A549 (cell line): ENCODE data around the gene PIEZO2. TPM values are rescaled to one million over a fixed set of nuclear protein-coding genes. Genes with fewer than 3 reads are reported as not detected.
A peak's percentile ranks its signal among the peaks of the same experiment; 100 is the strongest.

Experiments used
- ATAC-seq, 2 experiments: fragments of 200-7000 bp in 1 of 2; fragments of >200 bp in 1 of 2; cut with Nextera tagmentation in 1 of 2; cut with Tn5 transposase in 1 of 2; 3 replicates each; pipeline versions ENCODE4 v1.8.0 to v1.9.1; 2018 to 2020; ENCODE audit warnings: mild to moderate bottlenecking in 1 of 2, moderate library complexity in 1 of 2
- CTCF ChIA-PET: fragments of 300-600 bp; sonication (Branson Sonifier 250); formaldehyde crosslinking; extraction: SDS; loops from one replicate; lab custom pipeline; 2021; ENCODE audit warnings: antibody characterized with exemption, inconsistent platforms; lab: Yijun Ruan, JAX
- POLR2A ChIA-PET: fragments of 350-600 bp; formaldehyde crosslinking; extraction: SDS; loops from one replicate; lab custom pipeline; 2021; ENCODE audit warnings: antibody characterized with exemption, inconsistent platforms; lab: Yijun Ruan, JAX
- DNase-seq, 2 experiments: peaks; one replicate each; pipeline versions ENCODE4 v3.0.0 to v3.0.0-alpha.2; 2011 to 2016; ENCODE audit warnings: low read depth in 1 of 2, low spot score in 1 of 2
- FAIRE-seq: peaks from 2 replicates; lab custom pipeline; 2011; peaks lifted over from hg19 to GRCh38; lab: Jason Lieb, UNC
- H3K27ac ChIP-seq, 2 experiments: fragments of >200 bp; sonication (Bioruptor Twin); formaldehyde crosslinking; 3 replicates each; pipeline ENCODE4 v1.5.1; 2016 to 2017
- H3K4me1 ChIP-seq: fragments of >200 bp; sonication (Bioruptor Twin); formaldehyde crosslinking; 3 replicates; pipeline ENCODE4 v1.6.1; 2016
- H3K4me2 ChIP-seq: fragments of >200 bp; sonication (Bioruptor Twin); formaldehyde crosslinking; 3 replicates; pipeline ENCODE4 v1.6.1; 2016
- H3K4me3 ChIP-seq: fragments of >200 bp; sonication (Bioruptor Twin); formaldehyde crosslinking; 3 replicates; pipeline ENCODE4 v1.5.1; 2016
- H3K9me3 ChIP-seq: fragments of >200 bp; sonication (Bioruptor Twin); formaldehyde crosslinking; 3 replicates; pipeline ENCODE4 v1.6.1; 2016
- CBX8 ChIP-seq: fragments of 200-600 bp; sonication (generic); IDR thresholded peaks from 2 replicates; pipeline ENCODE4 v1.6.1; 2016
- E2F6 ChIP-seq: IDR thresholded peaks from 2 replicates; pipeline ENCODE4 v1.6.1; 2012; ENCODE audit warnings: low read depth, borderline replicate concordance
- EHF ChIP-seq: fragments of 250-450 bp; sonication (Bioruptor Pico); IDR thresholded peaks from 2 replicates; pipeline ENCODE4 v1.5.0; 2020; ENCODE audit warnings: mild to moderate bottlenecking
- ELK1 ChIP-seq: fragments of 150-350 bp; IDR thresholded peaks from 2 replicates; pipeline ENCODE4 v1.6.1; 2014; ENCODE audit warnings: low read depth, mild to moderate bottlenecking, low read length
- EP300 ChIP-seq, 2 experiments: fragments of >200 bp; sonication (Bioruptor Twin); formaldehyde crosslinking; IDR thresholded peaks; 2 replicates in 1 of 2; 3 replicates in 1 of 2; pipeline ENCODE4 v1.6.1; 2016 to 2017
- FOSB ChIP-seq: fragments of 250-450 bp; sonication (Bioruptor Pico); IDR thresholded peaks from 2 replicates; pipeline ENCODE4 v1.5.0; 2020; ENCODE audit warnings: mild to moderate bottlenecking, moderate library complexity
- GATA3 ChIP-seq: IDR thresholded peaks from 2 replicates; pipeline ENCODE4 v1.6.1; 2012; ENCODE audit warnings: borderline replicate concordance
- HEYL ChIP-seq: fragments of 250-450 bp; sonication (Bioruptor Pico); IDR thresholded peaks from 2 replicates; pipeline ENCODE4 v1.8.0; 2021; ENCODE audit warnings: mild to moderate bottlenecking, moderate library complexity
- HOXB5 ChIP-seq: fragments of 250-450 bp; sonication (Bioruptor Pico); IDR thresholded peaks from 2 replicates; pipeline ENCODE4 v1.5.0; 2020; ENCODE audit warnings: mild to moderate bottlenecking, moderate library complexity
- KDM1A ChIP-seq: fragments of 200-600 bp; sonication (generic); IDR thresholded peaks from 2 replicates; pipeline ENCODE4 v1.6.1; 2016; ENCODE audit warnings: low read depth, mild to moderate bottlenecking
- KDM5A ChIP-seq: fragments of 200-600 bp; sonication (generic); IDR thresholded peaks from 2 replicates; pipeline ENCODE4 v1.6.1; 2016; ENCODE audit warnings: antibody characterized with exemption, mild to moderate bottlenecking
- MAFK ChIP-seq: fragments of 450-650 bp; IDR thresholded peaks from 2 replicates; pipeline ENCODE4 v1.6.1; 2014; ENCODE audit not compliant: partially characterized antibody
- MAX ChIP-seq: IDR thresholded peaks from 2 replicates; pipeline ENCODE4 v1.6.1; 2012
- MAZ ChIP-seq: fragments of 150-350 bp; IDR thresholded peaks from 2 replicates; pipeline ENCODE4 v1.6.1; 2014; ENCODE audit warnings: antibody characterized with exemption, low read depth, low read length, borderline replicate concordance
- NPAS2 ChIP-seq: fragments of 250-450 bp; sonication (Bioruptor Pico); IDR thresholded peaks from 2 replicates; pipeline ENCODE4 v1.8.0; 2022; ENCODE audit warnings: mild to moderate bottlenecking, moderate library complexity, borderline replicate concordance
- NR3C1 ChIP-seq: fragments of >200 bp; sonication (Bioruptor Twin); formaldehyde crosslinking; IDR thresholded peaks from 3 replicates; pipeline ENCODE4 v1.6.1; 2017
- PHF8 ChIP-seq: fragments of 200-600 bp; sonication (generic); IDR thresholded peaks from 2 replicates; pipeline ENCODE4 v1.6.1; 2016; ENCODE audit warnings: low read depth, mild to moderate bottlenecking, antibody characterized with exemption, moderate library complexity, borderline replicate concordance
- POLR2A ChIP-seq: IDR thresholded peaks from 2 replicates; pipeline ENCODE4 v1.6.1; 2012; ENCODE audit warnings: mild to moderate bottlenecking, low read length
- RAD21 ChIP-seq, 2 experiments: fragments of >200 bp in 1 of 2; sonication (Bioruptor Twin) in 1 of 2; formaldehyde crosslinking in 1 of 2; IDR thresholded peaks in 1 of 2; conservative IDR thresholded peaks in 1 of 2; 2 replicates in 1 of 2; 3 replicates in 1 of 2; pipeline ENCODE4 v1.6.1; 2012 to 2018; ENCODE audit warnings: inconsistent platforms in 1 of 2
- RFX5 ChIP-seq: fragments of 450-650 bp; IDR thresholded peaks from 2 replicates; pipeline ENCODE4 v1.7.1; 2014; ENCODE audit warnings: antibody characterized with exemption, mild to moderate bottlenecking, moderate library complexity
- ZSCAN20 ChIP-seq: fragments of 250-450 bp; sonication (Bioruptor Pico); IDR thresholded peaks from 2 replicates; pipeline ENCODE4 v1.8.0; 2022; ENCODE audit warnings: mild to moderate bottlenecking, moderate library complexity
- WGBS: methylation state at CpG from one replicate; pipeline ENCODE4 v1.1.6; 2017; ENCODE audit errors: missing lambda C conversion rate; 5-methylcytosine and 5-hydroxymethylcytosine counted together
- polyA plus RNA-seq, 4 experiments: library from polyadenylated mRNA; depleted of rRNA in 3 of 4; stranded (reverse); fragments of >200 nt; fragmentation: RNase III in 1 of 4; extraction: RNeasy Plus Mini Kit Qiagen cat#74134 plus additional on column Dnase treatment in 1 of 4; gene quantifications; 2 replicates in 3 of 4; 3 replicates in 1 of 4; pipeline ENCODE4 v1.2.3, GENCODE V29; 2011 to 2017
- TF ChIP-seq, protein P1 (sequence below): fragments of >200 bp; sonication (Bioruptor Twin); formaldehyde crosslinking; IDR thresholded peaks from 2 replicates; pipeline ENCODE4 v1.6.1; 2016
- TF ChIP-seq, protein P2 (sequence below): fragments of 200-600 bp; sonication (generic); IDR thresholded peaks from 2 replicates; pipeline ENCODE4 v1.6.1; 2016; ENCODE audit warnings: antibody characterized with exemption, mild to moderate bottlenecking, moderate library complexity
- TF ChIP-seq, protein P3 (sequence below): fragments of >200 bp; sonication (Bioruptor Twin); formaldehyde crosslinking; IDR thresholded peaks from 3 replicates; pipeline ENCODE4 v1.6.1; 2016

Gene PIEZO2
- polyA plus RNA-seq, 2 of the 4 experiments (the other 2 are of a cell fraction): 0.80 to 1.6 TPM

- no peak for TF ChIP-seq MAX
- TF ChIP-seq EP300 (IDR thresholded peaks at IDR 0.05): no peak
- TF ChIP-seq, all 56 proteins: peak for 0
Observed at GRCh38 chr18:10755855-10756254, 393.5 kb downstream of the PIEZO2 start (continued).

DNA sequence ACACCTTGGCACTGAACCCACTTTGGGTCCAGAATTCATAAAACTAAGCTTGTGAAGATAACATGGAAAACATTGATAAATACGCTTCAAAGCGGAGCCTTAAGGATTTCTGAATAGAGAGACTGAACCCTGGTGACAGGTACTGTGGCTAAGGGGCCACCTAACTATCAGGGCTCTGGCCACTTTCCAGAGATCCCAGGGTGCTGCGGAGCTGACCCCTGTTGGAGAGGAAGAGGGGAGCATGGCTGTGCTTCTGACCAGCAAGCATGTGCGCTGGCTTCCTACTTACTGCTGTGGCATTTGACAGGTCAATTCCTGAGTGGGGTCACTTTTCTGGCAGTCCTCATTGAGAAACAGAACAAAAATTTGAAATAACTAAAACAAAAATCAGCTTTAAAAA is 395.2 kb downstream of the PIEZO2 start:
- H3K4me1 ChIP-seq: peaks cover 15% of the 10 kb centered on the region; the same call in 2 of the 3 replicates
- DNase-seq (no peak), FAIRE-seq (no peak), ATAC-seq (no peak)
- H3K4me2 ChIP-seq: no peak overlapping the region
- ChIA-PET CTCF (interaction anchor here (1.0 kb wide), 1 partner anchor 97 kb away, joined by 3 read pairs; no protein-coding TSS in a partner anchor), POLR2A (no interaction called here)
- no peaks in the 10 kb centered on the region for H3K9me3 ChIP-seq
- no peak overlapping the region for H3K4me3 ChIP-seq
- no peak overlapping the region for H3K27ac ChIP-seq
- WGBS: 87% methylated on average over 4 of the region's 4 CpGs
- no peak for TF ChIP-seq NR3C1
- no peak for TF ChIP-seq MAX
- TF ChIP-seq PHF8: no peak
- TF ChIP-seq POLR2A: no peak
- no peak for TF ChIP-seq KDM5A
- no peak for TF ChIP-seq ZSCAN20 (CRISPR knock-in tag)
- TF ChIP-seq, protein P1, sequence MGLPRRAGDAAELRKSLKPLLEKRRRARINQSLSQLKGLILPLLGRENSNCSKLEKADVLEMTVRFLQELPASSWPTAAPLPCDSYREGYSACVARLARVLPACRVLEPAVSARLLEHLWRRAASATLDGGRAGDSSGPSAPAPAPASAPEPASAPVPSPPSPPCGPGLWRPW: no peak

DNA sequence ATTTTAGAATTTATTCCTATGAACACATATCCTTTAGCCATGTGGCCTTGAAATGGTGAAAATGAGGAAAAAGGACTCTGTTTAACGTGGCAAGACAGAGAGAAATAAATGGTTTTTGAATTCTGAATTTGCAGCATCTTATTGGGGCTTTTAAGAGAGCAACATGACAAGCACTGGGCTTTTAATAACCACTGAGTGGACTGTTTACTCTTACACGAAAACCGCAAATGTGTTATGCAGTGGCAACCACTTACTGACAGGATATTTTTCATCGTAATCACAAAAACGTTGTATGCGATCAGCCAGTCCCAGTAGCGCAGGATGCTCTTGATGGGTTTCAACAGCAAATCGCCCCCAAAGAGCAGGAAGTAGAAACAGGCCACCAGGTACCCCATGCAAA is 397.0 kb downstream of the PIEZO2 start:
- no peak overlapping the region for H3K27ac ChIP-seq
- CTCF ChIA-PET: interaction anchor here (1.1 kb wide), 1 partner anchor 28 kb away, joined by 7 read pairs; no protein-coding TSS in a partner anchor
- H3K4me3 ChIP-seq: no peak overlapping the region
- no peak for ATAC-seq
- POLR2A ChIA-PET: no interaction called here
- H3K9me3 ChIP-seq: no peaks in the 10 kb centered on the region
- no peak overlapping the region for H3K4me2 ChIP-seq
- FAIRE-seq: no peak
- TF ChIP-seq, protein P1: no peak
- TF ChIP-seq, protein P2, sequence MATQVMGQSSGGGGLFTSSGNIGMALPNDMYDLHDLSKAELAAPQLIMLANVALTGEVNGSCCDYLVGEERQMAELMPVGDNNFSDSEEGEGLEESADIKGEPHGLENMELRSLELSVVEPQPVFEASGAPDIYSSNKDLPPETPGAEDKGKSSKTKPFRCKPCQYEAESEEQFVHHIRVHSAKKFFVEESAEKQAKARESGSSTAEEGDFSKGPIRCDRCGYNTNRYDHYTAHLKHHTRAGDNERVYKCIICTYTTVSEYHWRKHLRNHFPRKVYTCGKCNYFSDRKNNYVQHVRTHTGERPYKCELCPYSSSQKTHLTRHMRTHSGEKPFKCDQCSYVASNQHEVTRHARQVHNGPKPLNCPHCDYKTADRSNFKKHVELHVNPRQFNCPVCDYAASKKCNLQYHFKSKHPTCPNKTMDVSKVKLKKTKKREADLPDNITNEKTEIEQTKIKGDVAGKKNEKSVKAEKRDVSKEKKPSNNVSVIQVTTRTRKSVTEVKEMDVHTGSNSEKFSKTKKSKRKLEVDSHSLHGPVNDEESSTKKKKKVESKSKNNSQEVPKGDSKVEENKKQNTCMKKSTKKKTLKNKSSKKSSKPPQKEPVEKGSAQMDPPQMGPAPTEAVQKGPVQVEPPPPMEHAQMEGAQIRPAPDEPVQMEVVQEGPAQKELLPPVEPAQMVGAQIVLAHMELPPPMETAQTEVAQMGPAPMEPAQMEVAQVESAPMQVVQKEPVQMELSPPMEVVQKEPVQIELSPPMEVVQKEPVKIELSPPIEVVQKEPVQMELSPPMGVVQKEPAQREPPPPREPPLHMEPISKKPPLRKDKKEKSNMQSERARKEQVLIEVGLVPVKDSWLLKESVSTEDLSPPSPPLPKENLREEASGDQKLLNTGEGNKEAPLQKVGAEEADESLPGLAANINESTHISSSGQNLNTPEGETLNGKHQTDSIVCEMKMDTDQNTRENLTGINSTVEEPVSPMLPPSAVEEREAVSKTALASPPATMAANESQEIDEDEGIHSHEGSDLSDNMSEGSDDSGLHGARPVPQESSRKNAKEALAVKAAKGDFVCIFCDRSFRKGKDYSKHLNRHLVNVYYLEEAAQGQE: no peak
- TF ChIP-seq MAZ (no peak), HEYL (no peak), FOSB (no peak), NR3C1 (no peak), RFX5 (no peak)
- TF ChIP-seq, protein P3, sequence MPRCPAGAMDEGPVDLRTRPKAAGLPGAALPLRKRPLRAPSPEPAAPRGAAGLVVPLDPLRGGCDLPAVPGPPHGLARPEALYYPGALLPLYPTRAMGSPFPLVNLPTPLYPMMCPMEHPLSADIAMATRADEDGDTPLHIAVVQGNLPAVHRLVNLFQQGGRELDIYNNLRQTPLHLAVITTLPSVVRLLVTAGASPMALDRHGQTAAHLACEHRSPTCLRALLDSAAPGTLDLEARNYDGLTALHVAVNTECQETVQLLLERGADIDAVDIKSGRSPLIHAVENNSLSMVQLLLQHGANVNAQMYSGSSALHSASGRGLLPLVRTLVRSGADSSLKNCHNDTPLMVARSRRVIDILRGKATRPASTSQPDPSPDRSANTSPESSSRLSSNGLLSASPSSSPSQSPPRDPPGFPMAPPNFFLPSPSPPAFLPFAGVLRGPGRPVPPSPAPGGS: no peak
- H3K4me1 ChIP-seq: peaks cover 15% of the 10 kb centered on the region; the same call in 2 of the 3 replicates
- 52% methylated on average over 8 of the region's 8 CpGs for WGBS
- DNase-seq: no peak

DNA sequence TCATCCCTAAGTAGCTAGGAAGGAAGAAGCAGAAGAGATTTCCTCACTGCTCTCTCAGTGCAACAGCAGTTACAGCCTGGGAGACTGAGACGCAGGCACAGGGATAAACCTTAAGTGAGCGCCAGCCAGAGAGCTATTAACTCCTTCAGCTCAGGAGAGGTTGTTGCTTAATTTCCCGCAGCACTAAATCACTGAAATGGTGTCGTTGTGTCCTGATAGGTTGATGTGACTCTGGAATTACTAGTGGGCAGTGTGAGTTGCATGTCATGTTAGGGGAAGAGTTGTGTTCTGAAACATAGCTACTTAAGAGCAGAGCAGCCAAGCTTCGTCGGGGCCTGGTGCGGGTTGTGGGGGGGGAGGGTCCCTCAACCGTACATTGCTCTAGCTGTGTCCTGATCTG is 397.7 kb downstream of the PIEZO2 start:
- 60% methylated on average over 5 of the region's 8 CpGs for WGBS
- CTCF ChIA-PET: interaction anchor here (1.1 kb wide), 1 partner anchor 29 kb away, joined by 7 read pairs; no protein-coding TSS in a partner anchor
- TF ChIP-seq MAFK: no peak
- no peak for TF ChIP-seq EP300 (IDR thresholded peaks at IDR 0.05)
- TF ChIP-seq ELK1: no peak
- TF ChIP-seq E2F6: no peak
- no peak for TF ChIP-seq EHF
- TF ChIP-seq HOXB5: no peak
- no peak for TF ChIP-seq GATA3
- TF ChIP-seq RAD21 (conservative IDR thresholded peaks at IDR 0.05 in 1 of 2, IDR thresholded peaks at IDR 0.05 in 1 of 2): no peak
- TF ChIP-seq NPAS2: no peak
- TF ChIP-seq MAX: no peak
- TF ChIP-seq CBX8: no peak
- no peak for TF ChIP-seq KDM1A

More for the DNA sequence above, 397.7 kb downstream of the PIEZO2 start:
- H3K9me3 ChIP-seq: no peaks in the 10 kb centered on the region
- H3K4me3 ChIP-seq: no peak overlapping the region
- POLR2A ChIA-PET: no interaction called here
- H3K4me2 ChIP-seq: no peak overlapping the region
- ATAC-seq (no peak), DNase-seq (no peak), FAIRE-seq (no peak)
- H3K27ac ChIP-seq: 0 out of 6 replicates have a peak overlapping the region, but pooled peaks of 1 of the 2 experiments have one; percentile 22
- peaks cover 15% of the 10 kb centered on the region; the same call in 2 of the 3 replicates for H3K4me1 ChIP-seq
